ENCODE data around the gene AOPEP. TPM values are rescaled to one million over a fixed set of nuclear protein-coding genes. Genes with fewer than 3 reads are reported as not detected.

Gene AOPEP
- total RNA-seq, 4 donors from 2014 or later: 252 to 375 (median 312) TPM

- peak overlapping the region in 1 of 4 donors; percentile 1 for H3K27ac ChIP-seq
- H3K9me3 ChIP-seq: no peaks in the 10 kb centered on the region
- H3K4me3 ChIP-seq: no peak overlapping the region
- ATAC-seq: no peak
- TF ChIP-seq POLR2A (IDR thresholded peaks at IDR 0.05) (no peak), CTCF (IDR thresholded peaks at IDR 0.05) (no peak), POLR2AphosphoS5 (IDR thresholded peaks at IDR 0.05) (no peak), EP300 (IDR thresholded peaks at IDR 0.05) (no peak)
- H3K36me3 ChIP-seq: peaks cover 0 to 8% of the 10 kb centered on the region in 2 donors
- WGBS, 2 donors (ENCODE audit: low coverage in 1 of 2): 83 to 93% methylated on average over 1 of the region's 1 CpG
- no peaks in the 10 kb centered on the region for H3K27me3 ChIP-seq
- H3K4me1 ChIP-seq: peaks cover 7 to 47% (median 8%) of the 10 kb centered on the region in 3 donors
Measured at GRCh38 chr9:94802251-94802650, 75.8 kb downstream of the AOPEP start.

GRCh38 chr9:94802793-94803192 is 76.3 kb downstream of the AOPEP start:
- Histone ChIP-seq H3K36me3 (peaks cover 0 to 8% of the 10 kb centered on the region in 2 donors), H3K4me1 (peaks cover 7 to 49% (median 8%) of the 10 kb centered on the region in 3 donors), H3K4me3 (no peak overlapping the region), H3K27ac (peak overlapping the region in 1 of 4 donors; percentile 1), H3K9me3 (no peaks in the 10 kb centered on the region), H3K27me3 (no peaks in the 10 kb centered on the region)
- ATAC-seq: no peak
- 49 to 100% methylated on average over 1 to 2 of the region's 3 CpGs for WGBS, 2 donors (ENCODE audit: low coverage in 1 of 2)
- TF ChIP-seq POLR2AphosphoS5 (IDR thresholded peaks at IDR 0.05) (no peak), CTCF (IDR thresholded peaks at IDR 0.05) (no peak), POLR2A (IDR thresholded peaks at IDR 0.05) (no peak), EP300 (IDR thresholded peaks at IDR 0.05) (no peak)

GRCh38 chr9:94804316-94804715 is 77.8 kb downstream of the AOPEP start:
- Histone ChIP-seq H3K27ac (no peak overlapping the region), H3K4me1 (peaks cover 7 to 58% (median 8%) of the 10 kb centered on the region in 3 donors), H3K36me3 (peaks cover 0 to 8% of the 10 kb centered on the region in 2 donors), H3K27me3 (no peaks in the 10 kb centered on the region), H3K9me3 (no peaks in the 10 kb centered on the region), H3K4me3 (no peak overlapping the region)
- WGBS, 2 donors (ENCODE audit: low coverage in 1 of 2): 98 to 100% methylated on average over 3 to 5 of the region's 5 CpGs
- no peak for ATAC-seq
- TF ChIP-seq CTCF (IDR thresholded peaks at IDR 0.05) (no peak), POLR2A (IDR thresholded peaks at IDR 0.05) (no peak), EP300 (IDR thresholded peaks at IDR 0.05) (no peak), POLR2AphosphoS5 (IDR thresholded peaks at IDR 0.05) (no peak)

- TF ChIP-seq CTCF (IDR thresholded peaks at IDR 0.05): no peak
- TF ChIP-seq EP300 (IDR thresholded peaks at IDR 0.05): no peak
- no peak for TF ChIP-seq POLR2A (IDR thresholded peaks at IDR 0.05)
- TF ChIP-seq POLR2AphosphoS5 (IDR thresholded peaks at IDR 0.05): no peak
- Histone ChIP-seq H3K9me3 (no peaks in the 10 kb centered on the region), H3K4me3 (no peak overlapping the region), H3K27ac (peak overlapping the region in 2 of 4 donors; percentile 32 to 46), H3K27me3 (no peaks in the 10 kb centered on the region), H3K4me1 (peaks cover 7 to 51% (median 8%) of the 10 kb centered on the region in 3 donors), H3K36me3 (peaks cover 0 to 8% of the 10 kb centered on the region in 2 donors)
- 73 to 82% methylated on average over 2 to 8 of the region's 8 CpGs for WGBS, 2 donors (ENCODE audit: low coverage in 1 of 2)
- ATAC-seq: no peak
Measured at GRCh38 chr9:94805051-94805489, 78.6 kb downstream of the AOPEP start.

- TF ChIP-seq EP300 (IDR thresholded peaks at IDR 0.05) (no peak), POLR2AphosphoS5 (IDR thresholded peaks at IDR 0.05) (peak; percentile 88), CTCF (IDR thresholded peaks at IDR 0.05) (no peak), POLR2A (IDR thresholded peaks at IDR 0.05) (no peak)
- Histone ChIP-seq H3K4me3 (no peak overlapping the region), H3K9me3 (no peaks in the 10 kb centered on the region), H3K27me3 (no peaks in the 10 kb centered on the region), H3K36me3 (peaks cover 0 to 8% of the 10 kb centered on the region in 2 donors), H3K27ac (peak overlapping the region; percentile 3 to 46 (median 31)), H3K4me1 (peaks cover 7 to 46% (median 8%) of the 10 kb centered on the region in 3 donors)
- peak; percentile 84 for ATAC-seq
- 3% methylated on average over 3 of the region's 3 CpGs for WGBS, 2 donors (ENCODE audit: low coverage in 1 of 2)
Measured at GRCh38 chr9:94805585-94805984, 79.1 kb downstream of the AOPEP start.

Measured in gastroesophageal sphincter (tissue), 4 donors.